CD4-positive, alpha-beta T cell (primary cell): ENCODE data around the gene RIT2. TPM values are rescaled to one million over a fixed set of nuclear protein-coding genes. Genes with fewer than 3 reads are reported as not detected.

ENCODE experiments used
- ATAC-seq: fragments of 200-7000 bp; cut with Tn5 transposase; one replicate; pipeline ENCODE4 v1.10.0; 2022; ENCODE audit warnings: mild to moderate bottlenecking; ENCODE audit not compliant: poor library complexity
- CTCF ChIA-PET: fragments of 350-600 bp; sonication (Branson Sonifier 250); formaldehyde crosslinking; loops from one replicate; lab custom pipeline; 2021; ENCODE audit warnings: antibody characterized with exemption, inconsistent platforms; lab: Charles Lee
- POLR2A ChIA-PET: fragments of 350-600 bp; sonication (Branson Sonifier 250); formaldehyde crosslinking; loops from one replicate; lab custom pipeline; 2021; ENCODE audit warnings: antibody characterized with exemption, inconsistent platforms; lab: Charles Lee
- DNase-seq, 14 experiments: peaks; one replicate each; pipeline ENCODE4 v3.0.0-alpha.2; 2013 to 2020; ENCODE audit warnings: mixed read lengths in 2 of 14
- H3K27ac ChIP-seq, 2 donors: one replicate each; pipeline versions ENCODE4 v1.5.1 to v1.7.0; 2013; ENCODE audit warnings: low read length in 2 of 2, low read depth in 1 of 2, mild to moderate bottlenecking in 1 of 2
- H3K27me3 ChIP-seq, 2 experiments: 1 replicate in 1 of 2; 2 replicates in 1 of 2; pipeline versions ENCODE4 v1.6.1 to v1.7.0; 2013; ENCODE audit warnings: low read length in 2 of 2, control low read depth in 1 of 2, mild to moderate bottlenecking in 1 of 2, moderate library complexity in 1 of 2; ENCODE audit not compliant: insufficient read depth in 2 of 2, control insufficient read depth in 1 of 2
- H3K36me3 ChIP-seq: one replicate; pipeline ENCODE4 v1.6.1; 2013; ENCODE audit warnings: low read length, control low read depth; ENCODE audit not compliant: insufficient read depth
- H3K4me1 ChIP-seq: one replicate; pipeline ENCODE4 v1.6.1; 2013; ENCODE audit warnings: low read length, control low read depth; ENCODE audit not compliant: insufficient read depth
- H3K4me3 ChIP-seq: one replicate; pipeline ENCODE4 v1.5.1; 2013; ENCODE audit warnings: mild to moderate bottlenecking, low read length, moderate library complexity
- H3K9me3 ChIP-seq, 2 experiments: 1 replicate in 1 of 2; 2 replicates in 1 of 2; pipeline versions ENCODE4 v1.6.1 to v1.7.0; 2013; ENCODE audit warnings: low read length in 2 of 2, mild to moderate bottlenecking in 2 of 2, control low read depth in 1 of 2, moderate library complexity in 1 of 2; ENCODE audit not compliant: control insufficient read depth in 1 of 2, insufficient read depth in 1 of 2
- H3K27ac Mint-ChIP-seq: one replicate; pipeline ENCODE4 v1.8.0; 2020; ENCODE audit warnings: mixed read lengths
- H3K27me3 Mint-ChIP-seq: one replicate; pipeline ENCODE4 v1.8.0; 2021; ENCODE audit warnings: mixed read lengths
- H3K36me3 Mint-ChIP-seq: one replicate; pipeline ENCODE4 v1.8.0; 2021; ENCODE audit warnings: low read depth, mixed read lengths
- H3K4me1 Mint-ChIP-seq: one replicate; pipeline ENCODE4 v1.8.0; 2021; ENCODE audit warnings: low read depth, mixed read lengths
- H3K4me3 Mint-ChIP-seq: one replicate; pipeline ENCODE4 v1.8.0; 2020; ENCODE audit warnings: mild to moderate bottlenecking, mixed read lengths
- H3K9me3 Mint-ChIP-seq: one replicate; pipeline ENCODE4 v1.8.0; 2020; ENCODE audit warnings: mixed read lengths
- intact Hi-C, 2 experiments: fragments of 100-400 bp; cut with DNase I in 1 of 2; cut with micrococcal nuclease in 1 of 2; formaldehyde crosslinking; loops; one replicate each; pipeline versions ENCODE4 v1.15.1 to v1.9.0; 2023 to 2025; cut with DNase I, micrococcal nuclease
- total RNA-seq, 174 experiments: library from RNA in 2 of 174; stranded (reverse) in 2 of 174; gene quantifications; one replicate each; pipeline ENCODE4 v1.2.3 and lab custom pipeline; 2021 to 2026
- TF ChIP-seq, protein P1 (sequence below): fragments of 200-600 bp; IDR thresholded peaks from one replicate; pipeline ENCODE4 v1.8.0; 2022; ENCODE audit warnings: antibody characterized with exemption, mild to moderate bottlenecking

Gene RIT2
- total RNA-seq, 2 experiments from 2014 or later = not detected

GRCh38 chr18:43129946-43130524 is 14.6 kb upstream of the RIT2 start:
- Histone ChIP-seq H3K4me3 (no peak overlapping the region), H3K36me3 (no peaks in the 10 kb centered on the region), H3K27ac (no peak overlapping the region), H3K27me3 (no peaks in the 10 kb centered on the region), H3K4me1 (no peaks in the 10 kb centered on the region), H3K9me3 (peaks cover 0 to 3% of the 10 kb centered on the region in 2 experiments)
- no peaks in the 10 kb centered on the region for H3K36me3 Mint-ChIP-seq
- DNase-seq (no peak), ATAC-seq (no peak)
- TF ChIP-seq, protein P1, sequence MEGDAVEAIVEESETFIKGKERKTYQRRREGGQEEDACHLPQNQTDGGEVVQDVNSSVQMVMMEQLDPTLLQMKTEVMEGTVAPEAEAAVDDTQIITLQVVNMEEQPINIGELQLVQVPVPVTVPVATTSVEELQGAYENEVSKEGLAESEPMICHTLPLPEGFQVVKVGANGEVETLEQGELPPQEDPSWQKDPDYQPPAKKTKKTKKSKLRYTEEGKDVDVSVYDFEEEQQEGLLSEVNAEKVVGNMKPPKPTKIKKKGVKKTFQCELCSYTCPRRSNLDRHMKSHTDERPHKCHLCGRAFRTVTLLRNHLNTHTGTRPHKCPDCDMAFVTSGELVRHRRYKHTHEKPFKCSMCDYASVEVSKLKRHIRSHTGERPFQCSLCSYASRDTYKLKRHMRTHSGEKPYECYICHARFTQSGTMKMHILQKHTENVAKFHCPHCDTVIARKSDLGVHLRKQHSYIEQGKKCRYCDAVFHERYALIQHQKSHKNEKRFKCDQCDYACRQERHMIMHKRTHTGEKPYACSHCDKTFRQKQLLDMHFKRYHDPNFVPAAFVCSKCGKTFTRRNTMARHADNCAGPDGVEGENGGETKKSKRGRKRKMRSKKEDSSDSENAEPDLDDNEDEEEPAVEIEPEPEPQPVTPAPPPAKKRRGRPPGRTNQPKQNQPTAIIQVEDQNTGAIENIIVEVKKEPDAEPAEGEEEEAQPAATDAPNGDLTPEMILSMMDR = no peak
- H3K4me3 Mint-ChIP-seq = no peak overlapping the region
- H3K27me3 Mint-ChIP-seq = no peaks in the 10 kb centered on the region
- H3K27ac Mint-ChIP-seq = no peak overlapping the region
- no peaks in the 10 kb centered on the region for H3K4me1 Mint-ChIP-seq
- CTCF ChIA-PET = no interaction called here
- POLR2A ChIA-PET = no interaction called here
- H3K9me3 Mint-ChIP-seq = peaks cover 8% of the 10 kb centered on the region
- intact Hi-C loops = no loop called here

GRCh38 chr18:43125471-43125870 is 10.0 kb upstream of the RIT2 start:
- no peak for DNase-seq
- H3K4me3 Mint-ChIP-seq = no peak overlapping the region
- no peaks in the 10 kb centered on the region for H3K27me3 Mint-ChIP-seq
- no peaks in the 10 kb centered on the region for H3K36me3 ChIP-seq
- H3K27ac Mint-ChIP-seq = no peak overlapping the region
- no peak overlapping the region for H3K4me3 ChIP-seq
- no peaks in the 10 kb centered on the region for H3K36me3 Mint-ChIP-seq
- intact Hi-C loops = no loop called here
- H3K9me3 ChIP-seq = peaks cover 0 to 6% of the 10 kb centered on the region in 2 experiments
- POLR2A ChIA-PET = no interaction called here
- H3K27ac ChIP-seq = no peak overlapping the region
- TF ChIP-seq, protein P1 = no peak
- H3K4me1 Mint-ChIP-seq = no peaks in the 10 kb centered on the region
- H3K27me3 ChIP-seq = no peaks in the 10 kb centered on the region
- no peak for ATAC-seq
- H3K4me1 ChIP-seq = no peaks in the 10 kb centered on the region
- H3K9me3 Mint-ChIP-seq = peaks cover 7% of the 10 kb centered on the region
- CTCF ChIA-PET = no interaction called here

- H3K36me3 ChIP-seq = no peaks in the 10 kb centered on the region
- peaks cover 4% of the 10 kb centered on the region for H3K9me3 Mint-ChIP-seq
- no peaks in the 10 kb centered on the region for H3K4me1 Mint-ChIP-seq
- peaks cover 0 to 3% of the 10 kb centered on the region in 2 experiments for H3K9me3 ChIP-seq
- no peaks in the 10 kb centered on the region for H3K4me1 ChIP-seq
- no peak overlapping the region for H3K4me3 ChIP-seq
- no peak overlapping the region for H3K27ac Mint-ChIP-seq
- no peaks in the 10 kb centered on the region for H3K36me3 Mint-ChIP-seq
- H3K27me3 ChIP-seq = no peaks in the 10 kb centered on the region
- TF ChIP-seq, protein P1 = no peak
- H3K27ac ChIP-seq = no peak overlapping the region
- DNase-seq = no peak
- intact Hi-C loops = no loop called here
- ChIA-PET POLR2A (no interaction called here), CTCF (no interaction called here)
- H3K27me3 Mint-ChIP-seq = no peaks in the 10 kb centered on the region
- no peak overlapping the region for H3K4me3 Mint-ChIP-seq
- ATAC-seq = no peak
Observed at GRCh38 chr18:43122955-43123354, 7.5 kb upstream of the RIT2 start.
